ENCODE data around the gene MRPS31.
"Not testable (repeated sequence)": the region's sequence is repeated elsewhere in the genome, so short reads cannot be mapped to it uniquely, and the experiment has no call there.

MRPS31 gene

GRCh38 chr13:40728595-40728994, 42.4 kb downstream of the MRPS31 start:
- H3K4me1 ChIP-seq (ENCODE audit: control insufficient read depth in 1 of 2, insufficient read depth in 2 of 2, low read length in 2 of 2) = no peaks in the 10 kb centered on the region
- H3K9ac ChIP-seq (ENCODE audit: low read depth in 1 of 2, low read length in 2 of 2) = no peak overlapping the region
- no peak overlapping the region for H3K4me3 ChIP-seq (ENCODE audit: low read depth in 1 of 2, low read length in 2 of 2)
- no peaks in the 10 kb centered on the region for H3K27me3 ChIP-seq (ENCODE audit: control insufficient read depth in 1 of 2, insufficient read depth in 2 of 2, low read length in 2 of 2)
- H3K36me3 ChIP-seq (ENCODE audit: control insufficient read depth in 1 of 2, insufficient read depth in 2 of 2, low read length in 2 of 2) = peaks cover 3 to 17% of the 10 kb centered on the region in 2 donors
- no peak overlapping the region for H3K27ac ChIP-seq (ENCODE audit: low read depth, low read length)
- no peaks in the 10 kb centered on the region for H3K9me3 ChIP-seq (ENCODE audit: control insufficient read depth in 1 of 2, low read length in 2 of 2)

- not testable (repeated sequence) for H3K27me3 ChIP-seq (ENCODE audit: control insufficient read depth in 1 of 2, insufficient read depth in 2 of 2, low read length in 2 of 2); H3K9ac ChIP-seq (ENCODE audit: low read depth in 1 of 2, low read length in 2 of 2); H3K4me1 ChIP-seq (ENCODE audit: control insufficient read depth in 1 of 2, insufficient read depth in 2 of 2, low read length in 2 of 2); H3K4me3 ChIP-seq (ENCODE audit: low read depth in 1 of 2, low read length in 2 of 2); H3K27ac ChIP-seq (ENCODE audit: low read depth, low read length)
- peaks cover 0 to 21% of the 10 kb centered on the region in 2 donors for H3K36me3 ChIP-seq (ENCODE audit: control insufficient read depth in 1 of 2, insufficient read depth in 2 of 2, low read length in 2 of 2)
- H3K9me3 ChIP-seq (ENCODE audit: control insufficient read depth in 1 of 2, low read length in 2 of 2) = peaks cover 0 to 20% of the 10 kb centered on the region in 2 donors
Observed at GRCh38 chr13:40714433-40714832, 56.6 kb downstream of the MRPS31 start.

DNA sequence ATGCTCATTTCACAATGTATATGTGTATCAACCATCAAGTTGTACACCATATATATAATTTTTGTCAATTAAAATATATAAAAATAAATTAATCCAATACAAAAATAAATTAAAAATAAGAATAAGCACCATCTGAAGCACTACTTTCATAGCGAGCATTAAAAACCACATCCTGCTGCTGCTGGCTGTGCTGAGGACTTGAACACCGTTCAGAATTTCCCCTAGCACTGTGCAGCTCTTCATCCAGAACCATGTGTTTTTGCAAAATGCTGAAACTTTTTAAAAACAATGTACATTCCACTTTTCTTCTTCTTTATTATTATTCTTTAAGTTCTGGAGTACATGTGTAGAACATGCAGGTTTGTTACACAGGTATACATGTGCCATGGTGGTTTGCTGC, 64.6 kb downstream of the MRPS31 start:
- Histone ChIP-seq H3K9me3 (ENCODE audit: control insufficient read depth in 1 of 2, low read length in 2 of 2) (peaks cover 0 to 9% of the 10 kb centered on the region in 2 donors), H3K4me1 (ENCODE audit: control insufficient read depth in 1 of 2, insufficient read depth in 2 of 2, low read length in 2 of 2) (no peaks in the 10 kb centered on the region), H3K9ac (ENCODE audit: low read depth in 1 of 2, low read length in 2 of 2) (no peak overlapping the region), H3K4me3 (ENCODE audit: low read depth in 1 of 2, low read length in 2 of 2) (no peak overlapping the region), H3K27me3 (ENCODE audit: control insufficient read depth in 1 of 2, insufficient read depth in 2 of 2, low read length in 2 of 2) (no peaks in the 10 kb centered on the region), H3K27ac (ENCODE audit: low read depth, low read length) (no peak overlapping the region), H3K36me3 (ENCODE audit: control insufficient read depth in 1 of 2, insufficient read depth in 2 of 2, low read length in 2 of 2) (no peaks in the 10 kb centered on the region)

- no peak overlapping the region for H3K27ac ChIP-seq (ENCODE audit: low read depth, low read length)
- no peaks in the 10 kb centered on the region for H3K9me3 ChIP-seq (ENCODE audit: control insufficient read depth in 1 of 2, low read length in 2 of 2)
- no peaks in the 10 kb centered on the region for H3K4me1 ChIP-seq (ENCODE audit: control insufficient read depth in 1 of 2, insufficient read depth in 2 of 2, low read length in 2 of 2)
- no peaks in the 10 kb centered on the region for H3K27me3 ChIP-seq (ENCODE audit: control insufficient read depth in 1 of 2, insufficient read depth in 2 of 2, low read length in 2 of 2)
- H3K9ac ChIP-seq (ENCODE audit: low read depth in 1 of 2, low read length in 2 of 2) = no peak overlapping the region
- H3K4me3 ChIP-seq (ENCODE audit: low read depth in 1 of 2, low read length in 2 of 2) = no peak overlapping the region
- H3K36me3 ChIP-seq (ENCODE audit: control insufficient read depth in 1 of 2, insufficient read depth in 2 of 2, low read length in 2 of 2) = no peaks in the 10 kb centered on the region
Observed at GRCh38 chr13:40697711-40698110, 73.3 kb downstream of the MRPS31 start.

GRCh38 chr13:40694426-40694825, 76.6 kb downstream of the MRPS31 start:
- no peaks in the 10 kb centered on the region for H3K36me3 ChIP-seq (ENCODE audit: control insufficient read depth in 1 of 2, insufficient read depth in 2 of 2, low read length in 2 of 2)
- no peaks in the 10 kb centered on the region for H3K4me1 ChIP-seq (ENCODE audit: control insufficient read depth in 1 of 2, insufficient read depth in 2 of 2, low read length in 2 of 2)
- H3K27ac ChIP-seq (ENCODE audit: low read depth, low read length) = no peak overlapping the region
- no peak overlapping the region for H3K9ac ChIP-seq (ENCODE audit: low read depth in 1 of 2, low read length in 2 of 2)
- H3K27me3 ChIP-seq (ENCODE audit: control insufficient read depth in 1 of 2, insufficient read depth in 2 of 2, low read length in 2 of 2) = no peaks in the 10 kb centered on the region
- no peak overlapping the region for H3K4me3 ChIP-seq (ENCODE audit: low read depth in 1 of 2, low read length in 2 of 2)
- no peaks in the 10 kb centered on the region for H3K9me3 ChIP-seq (ENCODE audit: control insufficient read depth in 1 of 2, low read length in 2 of 2)

- Histone ChIP-seq H3K9me3 (ENCODE audit: control insufficient read depth in 1 of 2, low read length in 2 of 2) (no peaks in the 10 kb centered on the region), H3K4me1 (ENCODE audit: control insufficient read depth in 1 of 2, insufficient read depth in 2 of 2, low read length in 2 of 2) (no peaks in the 10 kb centered on the region), H3K27me3 (ENCODE audit: control insufficient read depth in 1 of 2, insufficient read depth in 2 of 2, low read length in 2 of 2) (no peaks in the 10 kb centered on the region), H3K4me3 (ENCODE audit: low read depth in 1 of 2, low read length in 2 of 2) (no peak overlapping the region), H3K9ac (ENCODE audit: low read depth in 1 of 2, low read length in 2 of 2) (no peak overlapping the region), H3K36me3 (ENCODE audit: control insufficient read depth in 1 of 2, insufficient read depth in 2 of 2, low read length in 2 of 2) (no peaks in the 10 kb centered on the region), H3K27ac (ENCODE audit: low read depth, low read length) (no peak overlapping the region)
Observed at GRCh38 chr13:40692946-40693345, 78.0 kb downstream of the MRPS31 start.

GRCh38 chr13:40688781-40689180, 82.2 kb downstream of the MRPS31 start:
- H3K4me3 ChIP-seq (ENCODE audit: low read depth in 1 of 2, low read length in 2 of 2) = no peak overlapping the region
- H3K27ac ChIP-seq (ENCODE audit: low read depth, low read length) = no peak overlapping the region

DNA sequence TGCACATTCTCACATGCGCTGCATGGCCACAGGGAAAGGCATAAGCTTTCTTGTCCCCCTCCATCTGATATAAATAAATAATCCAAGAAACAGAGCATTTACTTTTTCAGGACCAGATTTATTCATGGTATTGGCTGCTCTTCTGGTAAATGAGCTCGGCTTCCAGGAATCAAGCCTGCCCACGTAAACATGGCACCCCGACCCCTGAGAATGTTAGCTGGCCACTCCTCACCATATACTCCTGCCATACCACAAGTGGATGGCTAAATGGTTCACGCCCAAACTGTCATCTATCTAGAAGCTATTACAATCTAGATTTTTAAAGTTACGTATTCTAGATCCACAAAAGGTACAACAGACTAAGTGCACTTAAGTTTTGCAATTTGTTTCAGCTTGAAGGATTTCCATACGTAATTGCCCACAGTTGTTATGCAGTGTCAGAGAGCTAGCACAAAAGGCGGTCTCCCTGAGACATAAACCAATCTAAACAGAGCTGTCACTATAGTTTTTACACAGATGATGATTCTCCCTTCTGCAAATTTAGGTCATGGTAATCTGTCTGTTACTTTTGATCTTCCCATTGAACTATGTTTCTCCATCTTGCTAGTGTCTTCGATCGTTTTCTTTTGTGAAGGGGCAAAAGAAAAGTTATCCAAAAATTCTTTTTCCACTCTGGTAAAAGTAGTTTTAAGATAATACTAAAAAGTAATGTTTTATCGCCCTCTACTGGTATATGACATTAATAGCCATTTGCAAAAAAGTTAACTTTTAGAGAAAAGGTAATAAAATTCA, 88.3 kb downstream of the MRPS31 start:
- Histone ChIP-seq H3K4me1 (ENCODE audit: control insufficient read depth in 1 of 2, insufficient read depth in 2 of 2, low read length in 2 of 2) (no peaks in the 10 kb centered on the region), H3K9me3 (ENCODE audit: control insufficient read depth in 1 of 2, low read length in 2 of 2) (no peaks in the 10 kb centered on the region), H3K27ac (ENCODE audit: low read depth, low read length) (no peak overlapping the region), H3K36me3 (ENCODE audit: control insufficient read depth in 1 of 2, insufficient read depth in 2 of 2, low read length in 2 of 2) (no peaks in the 10 kb centered on the region), H3K9ac (ENCODE audit: low read depth in 1 of 2, low read length in 2 of 2) (no peak overlapping the region), H3K4me3 (ENCODE audit: low read depth in 1 of 2, low read length in 2 of 2) (no peak overlapping the region), H3K27me3 (ENCODE audit: control insufficient read depth in 1 of 2, insufficient read depth in 2 of 2, low read length in 2 of 2) (no peaks in the 10 kb centered on the region)

More at GRCh38 chr13:40688781-40689180, 82.2 kb downstream of the MRPS31 start:
- H3K4me1 ChIP-seq (ENCODE audit: control insufficient read depth in 1 of 2, insufficient read depth in 2 of 2, low read length in 2 of 2) = no peaks in the 10 kb centered on the region
- no peaks in the 10 kb centered on the region for H3K27me3 ChIP-seq (ENCODE audit: control insufficient read depth in 1 of 2, insufficient read depth in 2 of 2, low read length in 2 of 2)
- H3K9ac ChIP-seq (ENCODE audit: low read depth in 1 of 2, low read length in 2 of 2) = no peak overlapping the region
- H3K9me3 ChIP-seq (ENCODE audit: control insufficient read depth in 1 of 2, low read length in 2 of 2) = no peaks in the 10 kb centered on the region
- H3K36me3 ChIP-seq (ENCODE audit: control insufficient read depth in 1 of 2, insufficient read depth in 2 of 2, low read length in 2 of 2) = no peaks in the 10 kb centered on the region

DNA sequence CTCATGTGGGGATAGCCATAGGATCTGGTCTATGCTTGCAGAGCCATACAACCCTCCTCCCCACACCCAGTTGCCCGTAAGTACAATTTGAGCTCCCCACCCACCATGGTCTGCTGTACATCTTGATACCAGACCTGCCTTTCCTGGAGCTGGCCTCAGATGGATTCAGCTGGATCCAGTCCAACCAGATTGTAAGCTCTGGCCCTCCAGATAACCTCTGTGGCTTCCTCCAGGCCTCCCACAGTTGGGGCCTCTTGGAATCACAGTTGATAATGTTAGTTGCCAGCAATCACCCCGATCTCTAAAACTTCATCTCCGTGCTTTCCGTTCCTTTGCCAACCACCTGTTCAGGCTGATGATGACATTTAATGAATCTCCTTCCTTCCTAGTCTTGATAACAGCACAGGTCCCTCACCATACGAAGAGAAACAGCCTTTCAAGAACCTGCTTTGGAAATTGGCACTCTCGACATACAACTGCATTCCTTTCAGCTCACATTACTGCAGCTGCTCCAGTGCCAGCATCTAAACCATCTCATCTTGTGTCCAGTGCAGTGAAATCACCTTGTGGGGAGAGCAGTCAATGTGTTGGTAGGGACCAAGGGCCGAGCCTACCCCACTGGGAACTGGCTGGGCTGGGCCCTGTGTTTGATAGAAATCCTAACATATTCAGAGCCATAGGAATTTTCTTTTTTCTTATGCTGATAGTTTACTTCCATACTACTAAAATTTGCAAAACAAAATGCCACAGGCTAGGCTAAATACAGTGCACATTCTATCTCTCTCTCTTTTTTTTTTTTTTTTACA, 89.4 kb downstream of the MRPS31 start:
- H3K36me3 ChIP-seq (ENCODE audit: control insufficient read depth in 1 of 2, insufficient read depth in 2 of 2, low read length in 2 of 2) = no peaks in the 10 kb centered on the region
- no peak overlapping the region for H3K27ac ChIP-seq (ENCODE audit: low read depth, low read length)
- H3K27me3 ChIP-seq (ENCODE audit: control insufficient read depth in 1 of 2, insufficient read depth in 2 of 2, low read length in 2 of 2) = no peaks in the 10 kb centered on the region
- H3K9me3 ChIP-seq (ENCODE audit: control insufficient read depth in 1 of 2, low read length in 2 of 2) = no peaks in the 10 kb centered on the region
- H3K9ac ChIP-seq (ENCODE audit: low read depth in 1 of 2, low read length in 2 of 2) = no peak overlapping the region
- no peaks in the 10 kb centered on the region for H3K4me1 ChIP-seq (ENCODE audit: control insufficient read depth in 1 of 2, insufficient read depth in 2 of 2, low read length in 2 of 2)
- H3K4me3 ChIP-seq (ENCODE audit: low read depth in 1 of 2, low read length in 2 of 2) = no peak overlapping the region

DNA sequence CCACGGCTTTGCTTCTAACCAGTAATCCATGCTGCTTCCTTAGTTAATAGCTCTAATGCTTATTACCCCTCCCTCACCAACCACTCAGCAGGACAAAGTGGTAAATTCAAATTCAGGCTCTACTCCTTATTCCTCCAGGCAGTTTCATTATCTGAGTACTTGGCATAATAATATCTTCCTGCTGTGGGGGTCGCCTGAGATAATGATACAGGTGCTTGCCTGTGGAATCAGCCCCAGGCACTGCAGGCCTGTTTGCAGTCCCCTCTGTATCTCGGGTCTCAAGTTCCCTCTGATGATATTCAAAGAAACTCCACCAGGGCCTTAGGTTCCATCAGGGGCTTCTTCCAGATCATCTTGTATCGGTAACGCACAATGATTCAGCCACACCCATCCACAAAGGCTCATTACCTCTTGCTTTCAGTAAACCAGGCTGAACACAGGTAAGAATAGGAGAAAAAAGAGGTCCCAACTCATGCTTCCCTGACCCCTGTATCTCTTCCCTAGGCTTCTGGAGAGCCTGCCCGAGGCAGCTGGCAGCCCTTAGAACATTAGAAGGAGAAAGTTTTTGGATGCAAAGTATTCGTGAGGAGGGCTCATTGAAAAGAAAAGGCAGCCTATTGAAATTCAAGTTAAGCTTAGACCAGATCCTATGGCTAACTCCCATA, 90.2 kb downstream of the MRPS31 start:
- H3K27ac ChIP-seq (ENCODE audit: low read depth, low read length) = no peak overlapping the region
- H3K9ac ChIP-seq (ENCODE audit: low read depth in 1 of 2, low read length in 2 of 2) = no peak overlapping the region
- H3K4me3 ChIP-seq (ENCODE audit: low read depth in 1 of 2, low read length in 2 of 2) = no peak overlapping the region
- H3K36me3 ChIP-seq (ENCODE audit: control insufficient read depth in 1 of 2, insufficient read depth in 2 of 2, low read length in 2 of 2) = no peaks in the 10 kb centered on the region
- H3K9me3 ChIP-seq (ENCODE audit: control insufficient read depth in 1 of 2, low read length in 2 of 2) = no peaks in the 10 kb centered on the region
- H3K4me1 ChIP-seq (ENCODE audit: control insufficient read depth in 1 of 2, insufficient read depth in 2 of 2, low read length in 2 of 2) = no peaks in the 10 kb centered on the region
- no peaks in the 10 kb centered on the region for H3K27me3 ChIP-seq (ENCODE audit: control insufficient read depth in 1 of 2, insufficient read depth in 2 of 2, low read length in 2 of 2)
